Breast epithelium (tissue), 4 donors: ENCODE data around the gene RDH14. TPM values are rescaled to one million over a fixed set of nuclear protein-coding genes. Genes with fewer than 3 reads are reported as not detected.

ENCODE experiments used
- DNase-seq, 2 donors: peaks; one replicate each; pipeline ENCODE4 v3.0.0-alpha.2; 2019; ENCODE audit warnings: low spot score in 2 of 2
- H3K27ac ChIP-seq, 2 donors: fragments of 200-600 bp; sonication (generic) in 1 of 2; one replicate each; pipeline ENCODE4 v1.5.1; 2016 to 2019; ENCODE audit warnings: mild to moderate bottlenecking in 1 of 2
- H3K27me3 ChIP-seq, 2 donors: fragments of 200-600 bp; sonication (generic) in 1 of 2; one replicate each; pipeline versions ENCODE4 v1.5.1 to v1.6.0; 2017 to 2019; ENCODE audit warnings: control low read depth in 1 of 2, mild to moderate bottlenecking in 1 of 2
- H3K36me3 ChIP-seq: fragments of 200-600 bp; one replicate; pipeline ENCODE4 v1.5.1; 2019
- H3K4me1 ChIP-seq, 2 donors: fragments of 200-600 bp; sonication (generic); one replicate each; pipeline ENCODE4 v1.5.1; 2016 to 2019; ENCODE audit warnings: control low read depth in 1 of 2
- H3K4me3 ChIP-seq, 3 donors: fragments of 200-600 bp; sonication (generic); 1 replicate in 2 of 3; 2 replicates in 1 of 3; pipeline ENCODE4 v1.5.1; 2016 to 2019; ENCODE audit warnings: mild to moderate bottlenecking in 3 of 3, moderate library complexity in 2 of 3
- H3K9me3 ChIP-seq, 2 donors: fragments of 200-600 bp; sonication (generic) in 1 of 2; one replicate each; pipeline ENCODE4 v1.5.1; 2016 to 2019; ENCODE audit warnings: control low read depth in 1 of 2
- CTCF ChIP-seq, 3 donors: fragments of 450-650 bp; IDR thresholded peaks; one replicate each; pipeline ENCODE4 v1.5.1; 2016 to 2017; ENCODE audit warnings: antibody characterized with exemption in 3 of 3, mild to moderate bottlenecking in 3 of 3, moderate library complexity in 3 of 3
- POLR2A ChIP-seq: fragments of 450-650 bp; IDR thresholded peaks from one replicate; pipeline ENCODE4 v1.6.1; 2016; ENCODE audit warnings: antibody characterized with exemption, mild to moderate bottlenecking, moderate library complexity
- POLR2AphosphoS5 ChIP-seq, 3 donors: sonication (generic); formaldehyde crosslinking; IDR thresholded peaks; one replicate each; pipeline ENCODE4 v1.6.1; 2017; ENCODE audit warnings: antibody characterized with exemption in 3 of 3
- intact Hi-C: fragments of 100-400 bp; cut with DNase I; formaldehyde crosslinking; loops from one replicate; pipeline ENCODE4 v1.15.1; 2023; ENCODE audit warnings: low total_unique reads
- total RNA-seq, 3 donors: library from RNA; depleted of rRNA; stranded (reverse); fragments of >200 nt; gene quantifications; one replicate each; pipeline ENCODE4 v1.1.0, GENCODE V29; 2016

RDH14 gene
- total RNA-seq, 3 donors from 2014 or later: 31.8 to 42.6 (median 35.7) TPM

- no peak for TF ChIP-seq CTCF (IDR thresholded peaks at IDR 0.05)
- no peak for TF ChIP-seq POLR2AphosphoS5 (IDR thresholded peaks at IDR 0.05)
- no peak for TF ChIP-seq POLR2A
- DNase-seq: no peak
- no peaks in the 10 kb centered on the region for H3K9me3 ChIP-seq
- no peaks in the 10 kb centered on the region for H3K27me3 ChIP-seq
- no peaks in the 10 kb centered on the region for H3K36me3 ChIP-seq
- H3K4me1 ChIP-seq: no peaks in the 10 kb centered on the region
- intact Hi-C loops: no loop called here
- no peak overlapping the region for H3K4me3 ChIP-seq
- H3K27ac ChIP-seq: no peak overlapping the region
Measured at GRCh38 chr2:18602298-18602697, 41.8 kb upstream of the RDH14 start.

GRCh38 chr2:18600255-18600613 is 39.8 kb upstream of the RDH14 start:
- DNase-seq: no peak
- Histone ChIP-seq H3K4me1 (no peaks in the 10 kb centered on the region), H3K27ac (peak overlapping the region in 1 of 2 donors; percentile 76), H3K27me3 (no peaks in the 10 kb centered on the region), H3K9me3 (no peaks in the 10 kb centered on the region), H3K4me3 (no peak overlapping the region), H3K36me3 (no peaks in the 10 kb centered on the region)
- TF ChIP-seq CTCF (IDR thresholded peaks at IDR 0.05): no peak
- TF ChIP-seq POLR2AphosphoS5 (IDR thresholded peaks at IDR 0.05): no peak
- no peak for TF ChIP-seq POLR2A
- intact Hi-C loops: no loop called here

- TF ChIP-seq POLR2A: no peak
- no peak for TF ChIP-seq POLR2AphosphoS5 (IDR thresholded peaks at IDR 0.05)
- no peak for TF ChIP-seq CTCF (IDR thresholded peaks at IDR 0.05)
- DNase-seq: no peak
- H3K4me3 ChIP-seq: no peak overlapping the region
- no peaks in the 10 kb centered on the region for H3K36me3 ChIP-seq
- no peaks in the 10 kb centered on the region for H3K9me3 ChIP-seq
- H3K4me1 ChIP-seq: no peaks in the 10 kb centered on the region
- intact Hi-C loops: no loop called here
- no peaks in the 10 kb centered on the region for H3K27me3 ChIP-seq
- H3K27ac ChIP-seq: peak overlapping the region in 1 of 2 donors; percentile 76
Measured at GRCh38 chr2:18599509-18600254, 39.2 kb upstream of the RDH14 start.

GRCh38 chr2:18598848-18599484 is 38.5 kb upstream of the RDH14 start:
- intact Hi-C loops: no loop called here
- TF ChIP-seq POLR2AphosphoS5 (IDR thresholded peaks at IDR 0.05) (no peak), CTCF (IDR thresholded peaks at IDR 0.05) (no peak), POLR2A (no peak)
- H3K27me3 ChIP-seq: no peaks in the 10 kb centered on the region
- H3K36me3 ChIP-seq: no peaks in the 10 kb centered on the region
- H3K9me3 ChIP-seq: no peaks in the 10 kb centered on the region
- H3K27ac ChIP-seq: peak overlapping the region in 1 of 2 donors; percentile 76
- no peaks in the 10 kb centered on the region for H3K4me1 ChIP-seq
- DNase-seq: no peak
- no peak overlapping the region for H3K4me3 ChIP-seq

- no peak for TF ChIP-seq POLR2A
- TF ChIP-seq POLR2AphosphoS5 (IDR thresholded peaks at IDR 0.05): no peak
- TF ChIP-seq CTCF (IDR thresholded peaks at IDR 0.05): no peak
- no peaks in the 10 kb centered on the region for H3K27me3 ChIP-seq
- H3K27ac ChIP-seq: no peak overlapping the region
- H3K9me3 ChIP-seq: no peaks in the 10 kb centered on the region
- no peak overlapping the region for H3K4me3 ChIP-seq
- H3K4me1 ChIP-seq: no peaks in the 10 kb centered on the region
- DNase-seq: no peak
- H3K36me3 ChIP-seq: no peaks in the 10 kb centered on the region
- intact Hi-C loops: no loop called here
Measured at GRCh38 chr2:18597618-18598017, 37.2 kb upstream of the RDH14 start.
